ENCODE data around the gene STPG1.

STPG1 gene

GRCh38 chr1:24369801-24370200 is 43.8 kb downstream of the STPG1 start:
- DNase-seq (ENCODE audit: low read depth in 2 of 2) = no peak

DNA sequence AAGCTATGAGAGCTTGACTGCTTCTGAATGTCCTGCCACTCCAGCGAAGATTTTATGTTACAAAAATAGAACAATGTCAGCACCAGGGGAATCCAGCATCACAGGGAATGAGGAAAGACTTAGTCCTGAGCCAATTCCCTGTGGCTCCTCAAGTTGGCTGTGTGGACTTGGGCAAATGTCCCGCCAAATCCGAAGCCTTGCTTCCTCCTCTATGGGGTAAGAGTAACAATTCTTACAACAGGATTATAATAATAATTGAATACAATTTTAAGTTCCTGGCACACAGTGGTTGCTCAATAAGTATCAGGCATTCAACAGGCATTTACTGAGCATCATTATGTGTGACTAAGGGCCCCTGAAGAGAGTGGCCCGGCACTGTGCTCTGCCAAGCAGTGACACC is 44.4 kb downstream of the STPG1 start:
- DNase-seq (ENCODE audit: low read depth in 2 of 2) = no peak

- no peak for DNase-seq (ENCODE audit: low read depth in 2 of 2)
Measured at GRCh38 chr1:24366707-24367106, 46.9 kb downstream of the STPG1 start.

- no peak for DNase-seq (ENCODE audit: low read depth in 2 of 2)
Measured at GRCh38 chr1:24364975-24365678, 48.5 kb downstream of the STPG1 start.

- no peak for DNase-seq (ENCODE audit: low read depth in 2 of 2)
Measured at GRCh38 chr1:24364605-24364974, 49.0 kb downstream of the STPG1 start.

- DNase-seq (ENCODE audit: low read depth in 2 of 2) = no peak
Measured at GRCh38 chr1:24363994-24364393, 49.6 kb downstream of the STPG1 start.

DNA sequence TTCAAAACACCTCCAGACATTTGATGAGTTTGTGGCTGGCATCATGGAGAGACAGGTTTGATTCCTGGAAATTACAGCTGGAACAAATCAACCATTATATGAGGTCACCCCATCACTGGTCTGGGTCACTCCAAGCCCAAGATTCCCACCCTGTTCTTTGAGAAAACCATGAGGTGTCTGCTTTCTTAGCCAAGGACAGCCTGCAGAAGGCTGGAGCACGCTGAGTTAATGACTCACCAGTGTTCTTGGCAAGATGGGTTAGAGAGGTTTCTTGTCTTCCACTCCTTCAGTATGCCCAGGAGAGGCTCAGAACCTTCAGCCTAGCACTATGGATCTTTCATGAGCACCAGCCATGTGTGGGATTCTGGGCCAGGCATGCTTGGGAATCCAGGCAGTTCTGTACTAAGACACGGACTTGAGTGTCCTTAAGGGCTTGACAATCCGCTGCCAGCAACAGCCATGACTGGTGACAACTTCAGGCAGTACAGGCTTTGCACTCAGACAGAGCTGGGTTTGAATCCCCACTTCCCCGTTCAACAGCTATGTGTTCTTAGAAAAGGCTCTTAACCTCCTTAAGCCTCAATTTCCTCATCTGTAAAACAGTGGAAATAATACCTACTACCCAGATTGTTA is 50.5 kb downstream of the STPG1 start:
- DNase-seq (ENCODE audit: low read depth in 2 of 2) = no peak

GRCh38 chr1:24362396-24362795 is 51.2 kb downstream of the STPG1 start:
- no peak for DNase-seq (ENCODE audit: low read depth in 2 of 2)

DNA sequence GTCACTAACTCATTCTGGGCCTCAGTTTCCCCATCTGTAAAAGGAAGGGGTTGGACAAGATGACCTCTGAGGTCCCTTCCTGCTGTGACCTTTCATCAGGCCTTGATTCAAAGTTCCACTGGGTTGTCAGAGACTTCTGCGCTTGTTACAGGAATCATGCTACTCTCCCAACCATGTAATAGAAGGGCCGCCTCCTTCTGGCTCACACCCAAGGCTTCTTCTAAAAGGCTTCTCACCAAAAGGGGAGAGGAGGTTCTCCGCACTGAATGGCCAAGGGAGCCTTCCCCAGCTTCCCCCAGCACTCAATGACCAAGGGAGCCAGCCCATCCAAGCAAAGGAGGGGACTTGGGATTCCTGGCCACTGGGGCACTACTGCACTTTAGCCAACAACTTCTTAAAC is 51.8 kb downstream of the STPG1 start:
- no peak for DNase-seq (ENCODE audit: low read depth in 2 of 2)

DNA sequence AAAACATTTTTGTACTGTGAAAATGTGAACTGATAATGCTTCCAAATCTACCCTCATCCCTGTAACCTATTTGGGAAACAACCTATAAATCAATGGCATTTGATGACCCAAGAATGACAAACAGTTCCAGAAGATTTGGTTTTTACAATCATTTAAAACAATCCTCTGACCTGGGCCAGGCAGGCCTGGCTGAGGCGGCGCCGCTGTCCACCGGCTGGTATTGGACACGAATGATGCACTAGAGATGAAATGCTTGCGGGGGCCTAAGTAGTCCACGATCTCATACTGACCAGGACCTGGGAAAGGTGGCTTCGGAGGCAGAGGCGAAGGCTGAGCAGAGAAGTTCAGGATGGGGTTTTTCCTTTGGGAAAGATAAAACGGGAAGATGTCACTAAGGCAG is 52.9 kb downstream of the STPG1 start:
- no peak for DNase-seq (ENCODE audit: low read depth in 2 of 2)

DNA sequence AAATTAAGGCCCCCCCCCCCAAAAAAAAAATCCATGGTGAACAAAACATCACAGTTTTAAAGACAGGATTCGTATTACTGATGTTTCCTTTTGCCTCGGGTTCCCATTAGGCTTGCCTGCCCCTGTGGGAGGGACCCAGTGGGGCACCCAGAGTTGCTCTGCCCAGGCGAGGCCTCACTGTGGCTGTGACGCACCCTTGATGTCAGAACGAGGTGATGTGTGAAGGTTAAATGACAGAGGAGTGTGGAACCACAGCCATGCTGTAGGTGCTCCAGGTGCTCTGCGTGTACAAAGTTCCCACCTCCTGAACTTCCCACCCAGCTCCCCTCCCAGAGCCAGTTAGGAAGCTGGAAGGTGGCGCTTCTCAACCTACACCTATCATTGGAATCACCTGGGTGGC is 56.5 kb downstream of the STPG1 start:
- DNase-seq (ENCODE audit: low read depth in 2 of 2) = no peak

- no peak for DNase-seq (ENCODE audit: low read depth in 2 of 2)
Measured at GRCh38 chr1:24355466-24355865, 58.1 kb downstream of the STPG1 start.

- DNase-seq (ENCODE audit: low read depth in 2 of 2) = no peak
Measured at GRCh38 chr1:24353292-24353891, 60.2 kb downstream of the STPG1 start.

DNA sequence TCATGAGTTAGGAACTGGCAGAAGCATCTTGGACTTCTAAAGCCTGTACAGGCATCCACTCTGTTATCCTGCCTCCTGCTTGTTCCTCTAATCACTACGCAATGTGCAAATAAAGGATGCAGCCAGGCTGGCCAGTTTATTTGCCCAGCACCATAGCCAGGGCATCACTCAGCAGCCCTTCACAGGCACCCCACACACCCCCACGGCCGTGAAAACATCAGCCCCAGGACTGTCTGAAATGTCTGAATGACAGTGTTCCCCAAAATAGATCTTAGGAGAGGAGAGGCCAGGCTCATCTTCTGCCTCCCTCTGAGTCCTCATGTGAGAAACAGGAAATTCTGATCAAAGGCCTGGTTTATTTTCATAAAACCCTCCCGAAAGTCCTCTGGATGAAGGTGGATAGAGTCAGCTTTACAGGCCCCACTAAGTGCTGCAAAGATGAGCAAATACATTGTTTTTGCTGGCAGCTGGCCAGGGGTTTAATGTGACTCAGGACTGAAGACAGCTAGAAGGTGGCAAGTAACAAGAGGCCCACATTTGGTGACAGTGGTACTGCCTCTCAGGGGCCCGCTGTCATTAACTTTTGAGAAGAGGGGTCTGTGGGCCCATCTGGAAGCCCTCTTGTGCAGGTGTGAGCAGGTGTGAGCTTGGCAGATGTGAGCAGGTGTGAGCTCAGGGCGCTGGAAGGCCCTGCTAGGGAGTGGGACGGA is 61.5 kb downstream of the STPG1 start:
- DNase-seq (ENCODE audit: low read depth in 2 of 2) = peak in 1 of 2 donors; percentile 34

GRCh38 chr1:24351247-24351646 is 62.3 kb downstream of the STPG1 start:
- DNase-seq (ENCODE audit: low read depth in 2 of 2) = no peak

- DNase-seq (ENCODE audit: low read depth in 2 of 2) = no peak
Measured at GRCh38 chr1:24349891-24350290, 63.7 kb downstream of the STPG1 start.

DNA sequence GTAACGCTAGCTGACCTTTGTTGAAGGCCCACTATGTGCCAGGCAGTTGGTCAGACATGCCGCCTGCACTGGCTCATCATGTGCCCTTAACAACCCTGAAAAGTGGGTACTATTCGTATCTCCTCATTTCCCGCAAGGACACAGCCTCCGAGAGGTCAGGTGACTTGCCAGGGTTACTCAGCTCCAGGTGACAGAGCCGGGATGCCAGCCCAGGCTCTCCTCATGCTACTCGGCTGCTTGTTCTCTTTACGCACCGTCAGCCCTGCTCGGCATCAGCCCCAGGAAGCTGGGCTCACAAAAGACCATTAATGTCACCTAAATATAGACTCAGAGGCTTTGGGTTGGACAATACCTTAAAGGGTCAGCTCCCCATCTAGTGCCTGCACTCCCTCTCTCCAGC is 65.4 kb downstream of the STPG1 start:
- no peak for DNase-seq (ENCODE audit: low read depth in 2 of 2)

DNA sequence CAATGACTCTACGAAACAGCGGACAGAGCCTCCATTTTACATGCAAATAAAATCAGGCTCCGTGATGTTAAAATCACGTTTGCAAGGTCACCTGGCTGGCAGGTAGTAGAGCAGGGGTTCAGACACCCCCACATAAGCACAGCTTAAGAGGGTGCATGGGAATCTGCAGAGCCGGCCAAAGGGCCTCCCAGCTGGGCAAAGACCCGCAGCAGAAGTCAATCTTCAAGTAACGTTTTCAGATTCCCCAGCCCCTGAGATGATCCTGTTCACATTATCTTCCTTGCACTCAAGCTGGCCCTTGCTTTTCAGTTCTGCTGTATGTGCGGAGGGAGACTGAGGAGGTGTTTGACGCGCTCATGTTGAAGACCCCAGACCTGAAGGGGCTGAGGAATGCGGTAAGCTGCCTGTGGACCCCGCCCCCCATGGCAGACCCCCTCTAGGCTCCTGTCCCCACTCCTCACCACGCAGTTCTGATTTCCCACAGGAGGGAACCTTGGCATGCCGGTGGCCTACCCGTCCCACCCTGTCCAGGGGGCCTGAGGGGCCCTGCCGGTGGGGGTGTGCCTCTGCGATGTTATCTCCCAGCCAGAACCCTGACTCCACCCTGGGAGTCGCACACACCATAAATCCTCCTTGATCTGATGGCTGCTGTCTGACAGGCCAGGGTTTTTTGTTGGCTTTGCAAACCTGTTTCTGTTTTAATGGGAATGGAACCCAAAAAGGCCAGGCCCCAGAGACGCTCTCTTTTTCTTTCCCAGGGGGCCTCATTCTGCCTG is 66.2 kb downstream of the STPG1 start:
- no peak for DNase-seq (ENCODE audit: low read depth in 2 of 2)

DNA sequence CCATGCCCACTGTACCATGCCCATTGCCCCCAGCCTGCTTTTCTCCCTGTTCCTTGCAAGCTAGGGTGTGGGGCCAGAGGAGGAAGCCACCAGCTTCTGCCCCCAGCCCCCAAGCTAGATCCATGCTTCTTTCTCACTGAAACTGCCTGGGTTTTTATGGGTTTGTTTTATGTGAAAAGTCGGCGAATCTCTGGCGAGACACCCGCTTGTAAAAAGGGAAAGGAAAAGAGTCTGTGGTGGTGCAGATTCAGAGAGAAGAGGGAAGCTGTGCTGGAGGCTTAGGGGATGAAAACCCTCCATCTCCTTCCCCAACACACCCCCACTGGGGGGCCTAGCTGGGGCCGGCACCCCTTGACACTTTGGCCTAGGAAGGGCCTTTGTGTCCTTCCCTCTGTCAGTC is 68.2 kb downstream of the STPG1 start:
- no peak for DNase-seq (ENCODE audit: low read depth in 2 of 2)

DNA sequence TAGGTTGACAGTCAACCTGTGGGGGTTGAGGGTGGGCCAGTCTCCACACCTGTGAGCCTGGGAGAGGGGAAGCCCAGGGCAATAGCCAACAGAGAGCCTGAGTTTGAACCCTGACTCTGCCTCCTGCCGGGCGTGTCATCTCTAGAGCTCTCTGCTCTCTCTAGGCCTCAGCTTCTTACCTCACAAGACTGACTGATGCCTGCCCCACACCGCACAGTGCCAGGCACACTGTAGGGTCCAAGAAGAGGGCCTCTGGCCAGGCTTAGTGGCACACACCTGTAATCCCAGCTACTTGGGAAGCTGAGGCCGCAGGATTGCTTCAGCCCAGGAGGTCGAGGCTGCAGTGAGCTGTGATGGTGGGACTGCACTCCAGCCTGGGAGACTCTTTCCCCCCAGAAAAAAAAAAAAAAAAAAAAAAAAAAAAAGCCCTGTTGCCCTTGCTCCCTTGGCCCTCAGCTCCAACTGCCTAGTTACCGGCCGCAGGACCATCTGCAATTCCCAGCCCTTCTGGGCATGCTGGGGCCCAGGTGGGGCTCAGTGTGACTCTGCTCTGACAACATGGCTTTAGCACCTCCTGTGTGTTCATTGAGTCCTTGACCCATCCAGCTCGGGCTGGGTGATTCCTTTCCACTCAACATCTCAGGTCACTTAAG is 69.4 kb downstream of the STPG1 start:
- no peak for DNase-seq (ENCODE audit: low read depth in 2 of 2)

DNA sequence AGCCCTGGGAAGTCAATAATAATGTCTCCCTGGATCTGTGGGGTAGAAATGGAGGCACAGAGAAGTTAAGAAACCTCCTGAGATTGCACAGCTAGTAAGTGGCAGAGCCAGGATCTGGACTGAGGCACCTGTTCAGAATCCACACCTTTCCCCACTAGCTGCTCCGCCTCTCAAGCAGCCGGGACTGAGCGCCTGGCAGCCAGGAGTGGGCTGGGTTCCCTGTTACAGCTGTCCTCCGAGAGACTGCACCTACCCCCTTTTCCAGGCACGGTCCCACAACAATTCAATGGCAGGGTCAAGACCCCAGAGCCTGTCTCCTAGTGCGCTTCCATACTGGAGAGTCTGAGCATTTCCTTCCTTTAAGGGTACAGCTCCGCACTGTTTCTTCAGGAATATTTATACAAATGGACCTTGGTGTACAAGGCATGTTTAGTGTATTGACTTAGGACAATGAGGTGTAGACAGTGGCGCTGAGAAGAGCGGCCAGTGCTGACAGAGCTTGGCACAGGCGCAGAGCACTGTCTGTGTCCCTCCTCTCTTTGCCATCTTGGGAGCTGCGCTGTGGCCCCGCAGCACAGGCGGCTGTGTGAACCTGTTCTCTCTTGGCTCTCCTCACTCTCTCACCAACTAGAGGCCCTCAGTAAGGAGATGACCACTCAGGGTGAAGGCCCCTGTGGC is 70.0 kb downstream of the STPG1 start:
- no peak for DNase-seq (ENCODE audit: low read depth in 2 of 2)

Data from stimulated activated CD8-positive, alpha-beta memory T cell treated with anti-CD3 and anti-CD28 coated beads, Interleukin-2, amount 100 ng/mL, for 48 hours (primary cell).